HG03558 (cell line): ENCODE results near the gene EGFLAM.
"Not testable (repeated sequence)": the region's sequence is repeated elsewhere in the genome, so short reads cannot be mapped to it uniquely, and the experiment has no call there.

Source experiments
- ATAC-seq: cut with Tn5 transposase; IDR thresholded peaks from one replicate; pipeline ENCODE4 v1.9.1; 2021; ENCODE audit warnings: moderate number of reproducible peaks; ENCODE audit not compliant: unreplicated experiment; ENCODE audit errors: extremely low read depth

Gene EGFLAM

GRCh38 chr5:38408446-38409198 is 150.3 kb downstream of the EGFLAM start:
- no peak for ATAC-seq

DNA sequence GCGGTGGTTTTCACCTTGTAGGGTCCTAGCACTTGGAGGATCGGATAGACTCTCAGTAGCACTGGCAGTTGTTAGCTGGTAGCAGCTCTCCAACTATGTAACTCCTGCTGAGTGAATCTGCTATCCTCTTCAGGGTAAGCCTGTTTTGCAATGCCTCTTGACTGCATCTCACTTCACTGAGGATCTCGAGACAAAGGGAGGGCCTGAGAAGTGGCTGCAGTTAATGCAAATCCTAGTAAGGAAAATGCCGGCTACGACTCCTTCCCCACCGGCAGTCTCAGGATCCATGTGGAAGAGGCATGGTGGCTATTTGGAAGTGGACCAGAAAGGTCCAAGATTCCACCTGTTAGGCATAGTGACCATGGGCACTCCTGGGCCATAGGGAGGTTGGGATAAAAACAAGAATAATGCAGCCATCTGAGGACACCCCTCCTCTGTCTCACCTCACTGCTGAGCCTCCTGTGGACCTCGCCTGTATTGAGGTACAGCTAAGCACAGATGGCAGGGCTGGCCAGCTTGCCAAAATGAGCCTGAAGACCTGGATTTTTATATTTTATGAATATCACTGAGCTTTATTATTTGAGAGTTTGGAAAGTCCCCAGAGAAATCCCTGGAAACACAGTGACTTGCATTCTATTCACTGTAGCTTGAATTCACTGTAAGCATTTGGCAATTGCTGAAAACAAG is 152.1 kb downstream of the EGFLAM start:
- no peak for ATAC-seq

- ATAC-seq: no peak
Observed at GRCh38 chr5:38413696-38414095, 155.3 kb downstream of the EGFLAM start.

- no peak for ATAC-seq
Observed at GRCh38 chr5:38414348-38414747, 156.0 kb downstream of the EGFLAM start.

DNA sequence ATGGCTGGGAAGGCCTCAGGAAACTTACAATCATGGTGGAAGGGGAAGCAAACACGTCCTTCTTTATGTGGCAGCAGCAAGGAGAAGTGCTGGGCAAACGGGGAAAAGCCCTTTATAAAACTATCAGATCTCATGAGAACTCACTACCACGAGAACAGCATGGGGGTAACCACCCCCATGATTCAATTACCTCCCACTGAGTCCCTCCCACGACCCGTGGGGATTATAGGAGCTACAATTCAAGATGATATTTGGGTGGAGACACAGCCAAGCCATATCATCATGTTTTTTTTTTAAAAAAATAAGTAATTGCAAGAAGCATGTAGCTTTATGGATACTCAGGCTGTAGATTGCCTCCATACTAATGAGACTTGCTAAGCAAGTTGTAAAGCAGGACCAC is 157.4 kb downstream of the EGFLAM start:
- not testable (repeated sequence) for ATAC-seq

DNA sequence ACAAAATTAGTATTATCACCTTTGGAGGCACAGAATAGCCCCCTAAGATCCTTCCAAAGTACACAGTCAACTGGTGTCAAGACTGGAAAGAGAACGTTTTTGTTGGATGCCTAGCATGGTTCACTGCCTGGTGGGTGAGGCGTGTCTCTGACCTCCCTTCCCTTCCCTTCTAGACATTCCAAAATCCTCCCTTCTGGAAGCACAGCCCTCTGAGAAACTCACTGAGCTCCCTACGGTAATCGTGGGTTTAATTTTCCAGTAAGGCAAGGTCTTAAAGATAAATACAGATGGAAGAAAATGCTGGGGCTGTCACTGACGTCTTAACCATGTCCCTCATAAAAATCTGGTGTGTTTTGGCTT is 159.3 kb downstream of the EGFLAM start:
- no peak for ATAC-seq

GRCh38 chr5:38420246-38420645 is 161.9 kb downstream of the EGFLAM start:
- no peak for ATAC-seq

DNA sequence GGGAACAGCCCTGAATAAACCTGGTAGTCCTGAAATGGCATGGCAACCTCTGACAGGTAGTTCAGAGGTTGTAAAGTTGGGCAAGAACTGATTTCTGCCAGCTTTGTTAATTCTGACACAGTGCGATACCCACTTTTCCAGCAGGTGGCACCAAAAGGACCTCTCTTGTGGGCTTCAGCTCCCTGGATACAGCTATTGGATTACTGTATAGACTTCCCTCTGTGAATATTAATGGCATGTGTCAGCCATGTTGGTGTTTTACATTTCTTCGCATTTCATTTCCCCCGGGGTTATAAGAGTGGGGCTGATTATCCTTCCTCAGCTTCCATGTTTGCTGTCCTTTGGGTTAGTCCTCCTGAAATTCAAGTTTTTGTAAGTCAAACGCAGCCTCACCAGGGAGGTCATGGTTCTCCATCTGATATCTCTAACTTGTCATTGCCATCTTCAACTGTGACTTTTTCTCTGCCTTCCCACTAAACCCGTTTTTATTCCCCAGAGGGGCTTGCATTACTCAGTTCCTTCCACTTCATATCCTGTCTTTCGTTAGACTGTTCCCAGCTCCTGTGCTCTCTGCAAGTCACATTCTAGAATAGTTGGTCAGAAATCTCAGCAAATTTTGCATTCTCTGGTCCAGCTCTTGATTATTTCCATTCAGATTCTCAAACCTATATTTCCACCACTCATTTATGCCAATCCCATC is 162.5 kb downstream of the EGFLAM start:
- no peak for ATAC-seq

DNA sequence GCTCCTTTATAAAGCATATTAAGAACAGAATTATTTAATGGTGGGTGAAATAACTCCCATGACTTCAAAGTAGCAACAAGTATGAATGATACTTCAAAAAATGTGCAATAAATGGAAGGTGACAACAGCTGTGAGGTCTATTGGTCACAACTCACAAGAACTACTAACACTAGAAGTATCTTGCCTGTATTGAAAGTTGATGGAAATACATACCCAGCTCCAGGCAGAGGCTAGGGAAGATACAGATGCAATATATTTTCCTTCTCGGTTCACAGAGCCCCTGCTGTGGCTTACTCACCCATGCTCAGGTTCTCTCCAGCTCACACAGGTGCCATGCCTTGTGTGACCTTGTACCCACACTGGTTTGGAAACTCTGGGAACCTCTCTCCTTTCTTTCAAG is 164.3 kb downstream of the EGFLAM start:
- no peak for ATAC-seq

- ATAC-seq: no peak
Observed at GRCh38 chr5:38423276-38424147, 165.2 kb downstream of the EGFLAM start.

DNA sequence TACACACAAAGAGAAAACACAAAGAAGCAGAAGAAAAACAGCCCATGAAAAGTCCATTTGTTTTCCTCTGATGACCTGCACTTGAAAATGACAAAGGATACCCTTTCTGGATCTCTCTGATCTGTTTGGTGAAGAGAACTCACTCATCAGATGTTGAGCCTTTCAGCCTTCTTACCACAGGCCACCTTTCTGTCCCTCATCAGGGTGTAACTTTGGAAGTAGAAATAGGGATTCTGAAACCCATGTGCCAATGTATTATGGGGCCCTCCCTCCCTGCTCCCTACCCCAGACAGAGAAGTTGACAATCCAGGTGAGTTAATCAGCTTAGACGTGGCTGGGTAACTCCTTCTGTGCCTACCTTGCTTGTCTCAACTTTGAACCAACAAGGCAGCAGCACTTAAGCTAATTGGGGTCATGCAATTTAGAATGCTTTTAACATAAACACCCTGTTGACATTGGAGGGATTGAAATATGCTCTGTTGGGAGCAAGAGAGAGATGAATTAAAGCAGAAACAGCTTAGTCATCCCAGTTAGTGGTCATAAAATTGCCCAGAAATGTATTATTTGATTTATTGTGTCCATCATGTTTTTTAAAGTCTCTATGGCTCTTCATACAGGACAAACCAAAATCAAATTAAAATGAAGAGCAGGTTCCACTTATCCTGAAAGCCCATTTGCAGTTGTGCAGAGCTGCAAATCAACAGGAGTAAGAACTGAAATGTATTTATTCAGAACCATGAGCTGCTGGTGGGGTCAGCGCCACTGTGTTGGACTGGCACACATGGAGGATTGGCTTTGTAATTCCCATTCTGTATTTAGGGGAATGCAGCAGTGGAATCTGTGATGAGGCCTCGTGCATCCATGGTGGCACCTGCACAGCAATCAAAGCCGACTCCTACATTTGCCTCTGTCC is 166.0 kb downstream of the EGFLAM start:
- ATAC-seq: no peak

GRCh38 chr5:38426490-38426889 is 168.1 kb downstream of the EGFLAM start:
- ATAC-seq: no peak

DNA sequence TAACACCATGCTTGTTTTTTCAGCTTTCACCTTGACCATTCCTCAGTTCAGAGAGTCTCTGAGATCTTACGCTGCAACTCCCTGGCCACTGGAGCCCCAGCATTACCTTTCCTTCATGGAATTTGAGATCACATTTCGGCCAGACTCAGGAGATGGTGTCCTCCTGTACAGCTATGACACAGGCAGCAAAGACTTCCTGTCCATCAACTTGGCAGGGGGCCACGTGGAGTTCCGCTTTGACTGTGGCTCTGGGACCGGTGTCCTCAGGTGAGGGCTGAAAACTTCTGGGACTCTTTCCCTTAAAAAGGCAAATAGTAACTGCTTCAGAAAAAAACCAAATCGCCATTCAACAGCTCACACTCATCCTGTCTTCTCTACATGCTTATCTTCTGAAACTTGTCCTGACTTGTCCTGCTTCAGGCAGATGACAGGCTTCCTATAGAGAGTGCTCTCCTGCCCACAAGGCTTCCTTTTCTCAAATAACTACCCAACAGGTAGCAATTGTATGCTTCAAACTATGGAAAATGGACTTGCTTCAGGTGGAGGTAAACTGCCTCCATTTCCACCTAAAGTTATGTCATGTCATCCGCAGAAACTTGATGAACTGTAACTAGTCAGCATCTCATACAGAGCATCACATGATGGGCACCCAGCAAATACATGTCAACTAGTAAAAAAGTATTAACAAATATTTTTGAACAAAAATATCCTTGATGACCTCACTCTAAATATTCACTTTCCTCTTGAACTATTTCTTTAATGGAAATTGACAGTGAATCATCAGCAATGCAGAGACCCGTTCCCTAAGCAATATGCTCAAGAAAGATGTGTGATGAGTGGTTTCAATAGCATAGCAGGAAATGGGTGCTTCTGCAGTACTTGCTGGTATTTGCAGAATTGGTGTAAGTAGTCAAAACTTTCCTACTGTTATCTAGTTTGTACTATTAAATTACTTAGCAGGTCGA is 168.9 kb downstream of the EGFLAM start:
- no peak for ATAC-seq

GRCh38 chr5:38431242-38431853 is 173.0 kb downstream of the EGFLAM start:
- ATAC-seq: no peak

DNA sequence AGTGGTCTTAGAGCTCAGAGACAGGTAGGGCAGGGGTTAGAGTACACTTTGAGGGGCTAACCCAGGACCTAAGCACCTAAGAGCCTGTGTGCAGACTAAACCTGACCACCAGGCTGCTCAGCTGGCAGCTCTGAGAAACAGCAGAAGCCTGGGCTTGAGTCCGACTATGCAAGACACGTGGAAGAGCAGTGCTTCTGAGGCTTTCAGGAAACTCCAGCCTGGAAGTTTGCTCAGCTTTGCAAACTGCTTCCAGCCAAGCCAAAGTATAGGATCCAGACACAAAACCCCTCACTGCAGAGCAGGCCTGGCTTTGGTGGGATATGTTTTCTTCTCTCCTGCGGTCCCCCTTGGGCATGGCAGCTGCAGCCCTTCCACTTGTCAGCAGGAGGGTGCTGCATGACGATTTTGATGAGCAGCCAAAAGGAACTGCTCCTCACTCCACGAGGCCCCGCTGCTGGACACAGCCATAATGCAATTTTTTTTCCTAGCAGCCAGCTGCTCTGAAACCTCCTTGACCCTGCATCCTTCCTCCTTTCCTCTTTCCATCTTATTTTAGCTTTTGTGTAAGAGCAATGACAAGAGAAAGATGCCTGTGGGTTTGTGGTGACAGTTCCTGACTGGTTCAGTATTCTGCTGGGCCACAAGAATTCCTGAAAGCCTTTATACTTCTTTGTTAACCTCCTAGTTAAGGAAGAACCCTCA is 175.0 kb downstream of the EGFLAM start:
- ATAC-seq: no peak

DNA sequence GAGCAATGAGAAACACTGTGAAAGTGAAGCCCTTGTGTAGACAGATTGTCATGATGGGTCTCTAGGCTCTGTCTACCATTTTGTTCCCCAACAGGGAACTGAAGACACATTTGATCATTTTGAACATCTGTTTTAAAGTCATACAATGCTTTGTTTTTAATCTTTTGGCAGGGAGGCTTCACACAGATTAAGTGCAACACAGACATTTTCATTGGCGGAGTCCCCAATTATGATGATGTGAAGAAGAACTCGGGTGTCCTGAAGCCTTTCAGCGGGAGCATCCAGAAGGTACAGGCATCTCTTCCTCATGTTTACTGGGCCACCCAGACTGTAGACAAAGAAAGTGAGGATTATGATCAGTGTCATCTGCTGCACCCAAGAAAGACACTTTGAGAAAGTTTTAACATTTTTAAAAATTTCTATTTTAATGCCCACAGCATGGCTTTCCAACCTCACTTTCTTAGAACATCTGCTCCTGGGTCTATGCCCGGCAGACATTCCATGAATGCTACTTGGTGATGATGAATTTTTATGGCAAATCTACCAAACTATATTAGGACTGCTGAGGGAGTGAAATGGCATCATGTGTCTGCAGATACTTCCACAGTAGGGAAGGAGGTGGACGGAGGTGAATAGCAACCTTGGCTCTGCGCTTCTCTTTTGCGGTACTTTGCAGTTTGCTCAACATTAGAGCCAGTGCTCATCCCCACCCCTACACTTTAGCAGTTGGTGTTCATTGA is 176.8 kb downstream of the EGFLAM start:
- no peak for ATAC-seq

- no peak for ATAC-seq
Observed at GRCh38 chr5:38438757-38439156, 180.4 kb downstream of the EGFLAM start.
